Activated CD4-positive, alpha-beta memory T cell treated with anti-CD3 and anti-CD28 coated beads for 36 hours (primary cell): Measurements from ENCODE around the gene MAML3. TPM values are rescaled to one million over a fixed set of nuclear protein-coding genes. Genes with fewer than 3 reads are reported as not detected.

Source experiments
- CTCF ChIA-PET: fragments of 350-600 bp; sonication (Branson Sonifier 250); formaldehyde crosslinking; loops from one replicate; lab custom pipeline; 2021; ENCODE audit warnings: antibody characterized with exemption, inconsistent platforms; lab: Charles Lee
- POLR2A ChIA-PET: fragments of 350-600 bp; sonication (Branson Sonifier 250); formaldehyde crosslinking; loops from one replicate; lab custom pipeline; 2021; ENCODE audit warnings: antibody characterized with exemption; lab: Charles Lee
- DNase-seq: peaks from one replicate; pipeline ENCODE4 v3.0.0-alpha.2; 2020
- H3K27ac Mint-ChIP-seq: one replicate; pipeline ENCODE4 v1.8.0; 2021; ENCODE audit warnings: mixed read lengths
- H3K27me3 Mint-ChIP-seq: one replicate; pipeline ENCODE4 v1.8.0; 2021; ENCODE audit warnings: mixed read lengths
- H3K36me3 Mint-ChIP-seq: one replicate; pipeline ENCODE4 v1.8.0; 2021; ENCODE audit warnings: mixed read lengths
- H3K4me1 Mint-ChIP-seq: one replicate; pipeline ENCODE4 v1.8.0; 2021; ENCODE audit warnings: low read depth, mixed read lengths
- H3K4me3 Mint-ChIP-seq: one replicate; pipeline ENCODE4 v1.8.0; 2021; ENCODE audit warnings: mild to moderate bottlenecking, mixed read lengths
- H3K9me3 Mint-ChIP-seq: one replicate; pipeline ENCODE4 v1.8.0; 2021; ENCODE audit warnings: mixed read lengths
- intact Hi-C: fragments of 100-400 bp; cut with micrococcal nuclease; formaldehyde crosslinking; loops from one replicate; pipeline ENCODE4 v1.15.1; 2023
- total RNA-seq, 2 experiments: library from RNA; stranded (reverse); gene quantifications; one replicate each; pipeline ENCODE4 v1.2.3, GENCODE V29; 2021

Gene MAML3
- total RNA-seq, 2 experiments from 2014 or later = 0.51 to 0.76 TPM

GRCh38 chr4:139843641-139844040 lies 310.3 kb downstream of the MAML3 start:
- intact Hi-C loops = no loop called here
- CTCF ChIA-PET = no interaction called here
- H3K4me1 Mint-ChIP-seq = no peaks in the 10 kb centered on the region
- no peaks in the 10 kb centered on the region for H3K36me3 Mint-ChIP-seq
- no peak overlapping the region for H3K4me3 Mint-ChIP-seq
- peaks cover 12% of the 10 kb centered on the region for H3K27me3 Mint-ChIP-seq
- no peaks in the 10 kb centered on the region for H3K9me3 Mint-ChIP-seq
- POLR2A ChIA-PET = no interaction called here
- no peak for DNase-seq
- no peak overlapping the region for H3K27ac Mint-ChIP-seq

GRCh38 chr4:139841464-139842195 lies 312.4 kb downstream of the MAML3 start:
- no peak for DNase-seq
- Mint-ChIP-seq H3K4me1 (no peaks in the 10 kb centered on the region), H3K4me3 (no peak overlapping the region), H3K27me3 (peaks cover 4% of the 10 kb centered on the region), H3K36me3 (no peaks in the 10 kb centered on the region), H3K9me3 (no peaks in the 10 kb centered on the region), H3K27ac (no peak overlapping the region)
- CTCF ChIA-PET = no interaction called here
- POLR2A ChIA-PET = no interaction called here
- intact Hi-C loops = no loop called here

DNA sequence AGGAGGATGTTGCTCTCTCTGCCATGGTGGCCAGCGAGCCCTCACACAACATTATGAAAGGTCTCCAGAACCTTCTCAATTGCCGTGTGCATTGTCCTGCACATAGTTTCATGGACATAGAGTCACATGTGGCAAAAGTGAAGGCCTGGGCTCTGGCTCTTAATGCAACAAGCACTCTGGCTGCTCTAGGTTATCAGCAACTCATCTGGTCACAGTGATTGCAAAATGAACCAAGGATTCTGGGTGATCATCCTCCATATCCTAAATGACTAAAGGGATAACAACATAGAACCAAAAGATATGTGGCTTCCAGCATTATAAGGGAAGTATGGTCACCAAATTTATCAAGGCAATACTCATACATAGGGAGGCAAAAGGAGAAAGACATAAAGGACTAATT lies 313.2 kb downstream of the MAML3 start:
- CTCF ChIA-PET = no interaction called here
- intact Hi-C loops = no loop called here
- H3K4me1 Mint-ChIP-seq = no peaks in the 10 kb centered on the region
- no peak for DNase-seq
- POLR2A ChIA-PET = no interaction called here
- no peaks in the 10 kb centered on the region for H3K9me3 Mint-ChIP-seq
- H3K27me3 Mint-ChIP-seq = peaks cover 4% of the 10 kb centered on the region
- H3K36me3 Mint-ChIP-seq = no peaks in the 10 kb centered on the region
- no peak overlapping the region for H3K27ac Mint-ChIP-seq
- H3K4me3 Mint-ChIP-seq = no peak overlapping the region

DNA sequence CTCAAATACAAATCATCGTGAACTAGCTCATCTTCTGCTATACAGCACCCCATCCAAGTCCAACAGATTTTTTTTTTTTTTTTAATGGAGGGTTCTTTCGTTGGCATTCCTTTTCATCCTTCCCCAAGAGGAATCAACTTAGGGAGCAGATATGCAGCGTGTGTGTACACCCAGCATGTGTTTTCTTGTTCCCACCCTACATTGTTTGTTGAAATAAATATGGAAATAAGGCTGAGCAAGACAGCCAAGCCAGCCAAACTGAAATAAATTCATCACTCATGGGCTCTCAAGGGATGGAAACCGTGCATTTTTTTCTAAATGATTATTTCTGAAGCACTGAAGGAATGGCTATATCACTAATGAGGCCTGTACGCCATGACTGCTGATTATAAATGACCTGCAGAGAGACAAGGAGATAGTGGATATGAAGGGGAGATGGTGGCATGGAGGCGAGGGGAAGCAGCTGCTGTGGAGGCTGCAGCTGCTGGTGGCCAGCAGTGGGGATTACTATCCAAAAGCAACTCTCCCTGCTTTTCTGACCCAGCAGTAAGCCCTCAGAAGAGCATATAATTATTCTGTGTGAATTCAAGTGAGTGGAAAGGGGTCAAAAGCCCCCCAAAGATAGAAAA lies 314.5 kb downstream of the MAML3 start:
- Mint-ChIP-seq H3K27me3 (no peaks in the 10 kb centered on the region), H3K4me3 (no peak overlapping the region), H3K9me3 (no peaks in the 10 kb centered on the region), H3K4me1 (no peaks in the 10 kb centered on the region), H3K27ac (no peak overlapping the region), H3K36me3 (no peaks in the 10 kb centered on the region)
- POLR2A ChIA-PET = no interaction called here
- intact Hi-C loops = no loop called here
- CTCF ChIA-PET = no interaction called here
- no peak for DNase-seq

DNA sequence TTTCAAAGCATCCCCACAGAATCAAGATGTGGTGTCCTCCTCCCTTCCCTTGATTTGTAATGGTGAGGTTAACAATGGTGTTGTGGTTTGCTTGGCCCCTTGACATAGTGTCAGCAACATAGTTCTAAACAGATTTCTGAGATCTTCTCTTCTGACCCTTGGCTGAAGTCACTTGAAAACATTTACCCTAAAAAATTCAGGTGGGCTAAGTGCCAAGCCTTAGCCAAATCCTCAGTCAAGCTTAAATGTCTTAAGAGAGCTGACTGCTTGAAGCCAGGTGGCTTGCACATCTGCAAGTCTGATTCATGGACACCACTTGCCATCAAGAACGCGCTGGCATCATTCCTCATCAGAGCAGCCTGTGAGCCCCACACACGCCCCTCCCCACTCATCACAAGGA lies 315.2 kb downstream of the MAML3 start:
- Mint-ChIP-seq H3K36me3 (no peaks in the 10 kb centered on the region), H3K4me3 (no peak overlapping the region), H3K9me3 (no peaks in the 10 kb centered on the region), H3K4me1 (no peaks in the 10 kb centered on the region), H3K27me3 (no peaks in the 10 kb centered on the region), H3K27ac (no peak overlapping the region)
- intact Hi-C loops = no loop called here
- POLR2A ChIA-PET = no interaction called here
- CTCF ChIA-PET = no interaction called here
- DNase-seq = no peak

- ChIA-PET CTCF (interaction anchor here (0.5 kb wide), 1 partner anchor 713 kb away, joined by 3 read pairs; no protein-coding TSS in a partner anchor), POLR2A (no interaction called here)
- intact Hi-C loops = no loop called here
- Mint-ChIP-seq H3K36me3 (no peaks in the 10 kb centered on the region), H3K9me3 (no peaks in the 10 kb centered on the region), H3K27me3 (no peaks in the 10 kb centered on the region), H3K4me3 (no peak overlapping the region), H3K4me1 (no peaks in the 10 kb centered on the region), H3K27ac (no peak overlapping the region)
- DNase-seq = no peak
Measured at GRCh38 chr4:139834981-139835391, 319.0 kb downstream of the MAML3 start.

- Mint-ChIP-seq H3K4me1 (no peaks in the 10 kb centered on the region), H3K36me3 (no peaks in the 10 kb centered on the region), H3K4me3 (no peak overlapping the region), H3K9me3 (no peaks in the 10 kb centered on the region), H3K27ac (no peak overlapping the region), H3K27me3 (no peaks in the 10 kb centered on the region)
- ChIA-PET POLR2A (no interaction called here), CTCF (no interaction called here)
- no peak for DNase-seq
- intact Hi-C loops = no loop called here
Measured at GRCh38 chr4:139834226-139834662, 319.7 kb downstream of the MAML3 start.

DNA sequence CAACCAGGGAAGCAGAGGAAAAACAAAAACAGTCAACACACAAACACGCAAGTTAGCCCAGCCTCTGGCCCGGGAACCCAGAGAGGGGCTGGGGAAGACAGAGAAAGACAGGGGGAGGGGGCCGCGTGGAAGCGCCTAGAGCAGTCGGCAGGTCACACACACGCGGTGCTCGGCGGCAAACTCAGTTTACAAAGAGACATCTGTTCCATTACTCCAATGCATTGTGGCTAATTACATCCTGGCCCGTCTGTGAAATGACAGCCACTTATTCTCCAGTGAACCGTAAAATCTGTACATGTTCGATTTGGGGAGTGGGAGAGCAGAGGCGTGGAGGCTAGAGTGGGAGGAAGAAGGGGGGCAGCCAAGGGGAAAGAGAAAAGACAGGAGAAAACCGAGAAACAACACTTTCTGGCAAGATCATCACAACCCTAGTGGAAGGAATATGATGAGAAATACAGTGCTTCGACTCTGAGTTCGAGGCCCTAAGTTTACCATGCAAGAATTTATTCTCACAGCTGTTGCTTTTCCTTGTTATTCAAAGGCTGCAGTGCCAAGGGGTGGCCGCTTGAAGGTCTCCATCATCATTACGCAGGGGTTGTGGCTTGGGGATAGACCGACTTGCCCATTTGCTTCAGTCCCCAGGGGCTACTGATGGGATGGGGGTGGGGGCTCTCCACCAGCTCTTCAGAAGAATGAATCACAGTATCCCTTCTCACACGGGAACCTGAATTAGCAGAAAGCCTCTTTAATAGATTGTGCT lies 320.7 kb downstream of the MAML3 start:
- ChIA-PET CTCF (no interaction called here), POLR2A (no interaction called here)
- no peak overlapping the region for H3K27ac Mint-ChIP-seq
- no peak for DNase-seq
- H3K9me3 Mint-ChIP-seq = no peaks in the 10 kb centered on the region
- H3K36me3 Mint-ChIP-seq = no peaks in the 10 kb centered on the region
- no peak overlapping the region for H3K4me3 Mint-ChIP-seq
- H3K27me3 Mint-ChIP-seq = no peaks in the 10 kb centered on the region
- no peaks in the 10 kb centered on the region for H3K4me1 Mint-ChIP-seq
- intact Hi-C loops = no loop called here

DNA sequence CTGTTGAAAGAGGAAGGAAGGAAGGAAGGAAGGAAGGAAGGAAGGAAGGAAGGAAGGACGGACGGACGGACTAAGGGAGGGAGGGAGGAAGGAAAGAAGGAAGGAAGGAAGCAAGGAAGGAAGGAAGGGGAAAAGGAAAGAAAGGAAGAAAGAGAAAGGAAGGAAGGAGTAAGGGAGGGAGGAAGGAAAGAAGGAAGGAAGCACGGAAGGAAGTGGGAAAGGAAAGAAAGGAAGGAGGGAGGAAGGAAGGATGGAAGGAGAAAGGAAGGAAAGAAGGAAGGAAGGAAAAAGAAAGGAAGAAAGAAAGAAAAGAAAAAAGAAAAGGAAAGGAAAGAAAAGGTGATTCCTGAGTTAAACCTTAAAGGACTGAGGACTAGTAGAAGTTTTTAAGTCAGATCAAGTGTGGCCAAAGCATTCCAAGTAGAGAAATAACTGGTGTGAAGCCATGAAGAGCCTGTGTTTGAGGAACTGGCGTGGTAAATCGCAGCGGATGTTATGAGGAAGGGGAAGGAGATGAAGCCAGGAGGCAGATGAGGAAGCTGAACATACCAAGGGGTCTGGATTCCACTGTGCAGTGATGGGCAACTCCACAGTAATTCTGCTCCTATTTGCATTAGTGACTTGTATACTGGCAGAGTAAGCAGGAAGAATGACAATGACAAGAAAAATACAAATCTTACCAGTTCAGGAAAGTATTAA lies 324.9 kb downstream of the MAML3 start:
- POLR2A ChIA-PET = no interaction called here
- Mint-ChIP-seq H3K9me3 (no peaks in the 10 kb centered on the region), H3K4me1 (no peaks in the 10 kb centered on the region), H3K27me3 (no peaks in the 10 kb centered on the region), H3K36me3 (no peaks in the 10 kb centered on the region), H3K4me3 (no peak overlapping the region), H3K27ac (no peak overlapping the region)
- CTCF ChIA-PET = no interaction called here
- no peak for DNase-seq
- intact Hi-C loops = no loop called here

- Mint-ChIP-seq H3K4me3 (no peak overlapping the region), H3K9me3 (no peaks in the 10 kb centered on the region), H3K27me3 (no peaks in the 10 kb centered on the region), H3K4me1 (no peaks in the 10 kb centered on the region), H3K27ac (no peak overlapping the region), H3K36me3 (no peaks in the 10 kb centered on the region)
- ChIA-PET POLR2A (no interaction called here), CTCF (no interaction called here)
- intact Hi-C loops = no loop called here
- DNase-seq = no peak
Measured at GRCh38 chr4:139826426-139826825, 327.6 kb downstream of the MAML3 start.

- POLR2A ChIA-PET = no interaction called here
- DNase-seq = no peak
- Mint-ChIP-seq H3K27me3 (no peaks in the 10 kb centered on the region), H3K9me3 (no peaks in the 10 kb centered on the region), H3K27ac (no peak overlapping the region), H3K4me1 (no peaks in the 10 kb centered on the region), H3K36me3 (no peaks in the 10 kb centered on the region), H3K4me3 (no peak overlapping the region)
- intact Hi-C loops = no loop called here
- CTCF ChIA-PET = no interaction called here
Measured at GRCh38 chr4:139825523-139826014, 328.4 kb downstream of the MAML3 start.
